ENCODE measurements around the gene CHID1.

The CHID1 gene

GRCh38 chr11:954392-955153 lies 44.0 kb upstream of the CHID1 start:
- H3K4me3 ChIP-seq (ENCODE audit: low read depth, low read length) = no peak overlapping the region

GRCh38 chr11:953512-953911 lies 42.9 kb upstream of the CHID1 start:
- TF ChIP-seq, protein P1, sequence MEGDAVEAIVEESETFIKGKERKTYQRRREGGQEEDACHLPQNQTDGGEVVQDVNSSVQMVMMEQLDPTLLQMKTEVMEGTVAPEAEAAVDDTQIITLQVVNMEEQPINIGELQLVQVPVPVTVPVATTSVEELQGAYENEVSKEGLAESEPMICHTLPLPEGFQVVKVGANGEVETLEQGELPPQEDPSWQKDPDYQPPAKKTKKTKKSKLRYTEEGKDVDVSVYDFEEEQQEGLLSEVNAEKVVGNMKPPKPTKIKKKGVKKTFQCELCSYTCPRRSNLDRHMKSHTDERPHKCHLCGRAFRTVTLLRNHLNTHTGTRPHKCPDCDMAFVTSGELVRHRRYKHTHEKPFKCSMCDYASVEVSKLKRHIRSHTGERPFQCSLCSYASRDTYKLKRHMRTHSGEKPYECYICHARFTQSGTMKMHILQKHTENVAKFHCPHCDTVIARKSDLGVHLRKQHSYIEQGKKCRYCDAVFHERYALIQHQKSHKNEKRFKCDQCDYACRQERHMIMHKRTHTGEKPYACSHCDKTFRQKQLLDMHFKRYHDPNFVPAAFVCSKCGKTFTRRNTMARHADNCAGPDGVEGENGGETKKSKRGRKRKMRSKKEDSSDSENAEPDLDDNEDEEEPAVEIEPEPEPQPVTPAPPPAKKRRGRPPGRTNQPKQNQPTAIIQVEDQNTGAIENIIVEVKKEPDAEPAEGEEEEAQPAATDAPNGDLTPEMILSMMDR (IDR thresholded peaks at IDR 0.05; ENCODE audit: borderline replicate concordance, insufficient read depth, low read depth, low read length) = no peak
- no peak overlapping the region for H3K4me3 ChIP-seq (ENCODE audit: low read depth, low read length)

More at GRCh38 chr11:954392-955153, 44.0 kb upstream of the CHID1 start:
- TF ChIP-seq, protein P1 (IDR thresholded peaks at IDR 0.05; ENCODE audit: borderline replicate concordance, insufficient read depth, low read depth, low read length) = no peak

- TF ChIP-seq, protein P1 (IDR thresholded peaks at IDR 0.05; ENCODE audit: borderline replicate concordance, insufficient read depth, low read depth, low read length) = no peak
Observed at GRCh38 chr11:952406-953385, 42.1 kb upstream of the CHID1 start.

GRCh38 chr11:951507-951906 lies 40.9 kb upstream of the CHID1 start:
- TF ChIP-seq, protein P1 (IDR thresholded peaks at IDR 0.05; ENCODE audit: borderline replicate concordance, insufficient read depth, low read depth, low read length) = no peak
- no peak overlapping the region for H3K4me3 ChIP-seq (ENCODE audit: low read depth, low read length)

More at GRCh38 chr11:952406-953385, 42.1 kb upstream of the CHID1 start:
- no peak overlapping the region for H3K4me3 ChIP-seq (ENCODE audit: low read depth, low read length)

DNA sequence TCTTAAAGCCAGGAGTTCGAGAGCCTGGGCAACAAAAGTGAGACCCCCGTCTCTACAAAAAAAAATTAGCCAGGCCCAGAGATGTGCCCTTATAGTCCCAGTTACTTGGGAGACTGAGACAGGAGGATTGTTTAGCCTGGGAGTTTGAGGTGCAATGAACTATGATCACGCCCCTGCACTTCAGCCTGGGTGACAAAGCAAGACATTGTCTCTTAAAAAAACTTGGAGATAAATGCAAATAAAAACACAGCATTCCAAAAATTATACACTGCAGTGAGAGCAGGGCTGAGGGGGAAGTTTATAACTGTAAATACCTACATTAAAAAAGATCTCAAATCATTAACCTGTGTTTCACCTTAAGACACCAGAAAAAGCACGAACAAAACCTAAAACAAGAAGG lies 37.1 kb upstream of the CHID1 start:
- H3K4me3 ChIP-seq (ENCODE audit: low read depth, low read length) = no peak overlapping the region
- TF ChIP-seq, protein P1 (IDR thresholded peaks at IDR 0.05; ENCODE audit: borderline replicate concordance, insufficient read depth, low read depth, low read length) = no peak

- no peak overlapping the region for H3K4me3 ChIP-seq (ENCODE audit: low read depth, low read length)
- TF ChIP-seq, protein P1 (IDR thresholded peaks at IDR 0.05; ENCODE audit: borderline replicate concordance, insufficient read depth, low read depth, low read length) = no peak
Observed at GRCh38 chr11:945986-946385, 35.4 kb upstream of the CHID1 start.
